Hepatocyte (in vitro differentiated cells): ENCODE results near the gene CCDC154.

Experiments
- CTCF ChIP-seq: fragments of 200-600 bp; sonication (generic); IDR thresholded peaks from 2 replicates; pipeline ENCODE4 v1.5.1; 2016; ENCODE audit warnings: antibody characterized with exemption, mild to moderate bottlenecking; ENCODE audit not compliant: poor library complexity
- EZH2 ChIP-seq: fragments of 200-600 bp; sonication (generic); IDR thresholded peaks from 2 replicates; pipeline ENCODE4 v1.6.1; 2016; ENCODE audit warnings: antibody characterized with exemption, mild to moderate bottlenecking, borderline replicate concordance

DNA sequence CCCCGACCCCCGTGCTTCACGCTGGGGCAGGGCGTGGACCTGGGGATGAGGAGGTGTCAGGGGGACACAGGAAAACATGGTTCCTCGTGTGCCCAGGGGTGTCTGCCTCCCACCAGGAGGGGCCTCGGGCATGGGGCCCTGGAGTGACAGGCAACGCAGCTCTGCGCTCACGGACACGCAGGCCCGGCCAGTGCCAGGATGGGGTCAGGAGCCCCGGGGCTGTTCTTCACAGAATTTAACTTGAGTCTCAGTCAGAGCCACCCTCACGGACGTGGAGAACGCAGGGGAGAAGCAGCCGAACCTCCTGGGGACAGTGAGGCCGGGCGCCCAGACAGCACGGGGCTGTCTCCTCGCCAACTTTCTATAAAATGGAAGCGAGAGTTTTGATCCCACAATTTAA, 46.6 kb downstream of the CCDC154 start:
- TF ChIP-seq CTCF (no peak), EZH2 (no peak)
